T-helper 1 cell treated with Interleukin-12 subunit alpha and Interleukin-12 subunit beta and Interleukin-4 antibody, amounts not matched to agents 30 μg/mL and 1 μg/mL, for 36 hours (primary cell): ENCODE results near the gene OR51D1.
A peak's percentile ranks its signal among the peaks of the same experiment; 100 is the strongest.

Experiments used
- H3K27ac Mint-ChIP-seq: one replicate; pipeline ENCODE4 v1.8.0; 2021; ENCODE audit warnings: mild to moderate bottlenecking, mixed read lengths
- H3K27me3 Mint-ChIP-seq: one replicate; pipeline ENCODE4 v1.8.0; 2021; ENCODE audit warnings: low read depth, mixed read lengths
- H3K36me3 Mint-ChIP-seq: one replicate; pipeline ENCODE4 v1.8.0; 2021; ENCODE audit warnings: low read depth, mixed read lengths
- H3K4me1 Mint-ChIP-seq: one replicate; pipeline ENCODE4 v1.8.0; 2021; ENCODE audit warnings: low read depth, mixed read lengths
- H3K4me3 Mint-ChIP-seq: one replicate; pipeline ENCODE4 v1.8.0; 2021; ENCODE audit warnings: mild to moderate bottlenecking, moderate library complexity, mixed read lengths
- H3K9me3 Mint-ChIP-seq: one replicate; pipeline ENCODE4 v1.8.0; 2021; ENCODE audit warnings: mixed read lengths

OR51D1 gene

GRCh38 chr11:4636962-4637661, at the start of gene OR51D1:
Gene OR51D1 (plus strand): TSS chr11:4637477. CDS start chr11:4639791, 2,314 bp downstream.
- no peak within 1 kb of the TSS for H3K4me3 Mint-ChIP-seq
- H3K36me3 Mint-ChIP-seq: no peaks in the 10 kb centered on the region
- no peak within 1 kb of the TSS for H3K27ac Mint-ChIP-seq
- H3K4me1 Mint-ChIP-seq: no peaks in the 10 kb centered on the region
- no peaks in the 10 kb centered on the region for H3K9me3 Mint-ChIP-seq
- no peaks in the 10 kb centered on the region for H3K27me3 Mint-ChIP-seq

GRCh38 chr11:4589017-4589416, 48.3 kb upstream of the OR51D1 start:
- H3K4me3 Mint-ChIP-seq: no peak overlapping the region
- H3K36me3 Mint-ChIP-seq: no peaks in the 10 kb centered on the region
- peaks cover 9% of the 10 kb centered on the region for H3K27me3 Mint-ChIP-seq
- no peaks in the 10 kb centered on the region for H3K9me3 Mint-ChIP-seq
- H3K27ac Mint-ChIP-seq: no peak overlapping the region
- H3K4me1 Mint-ChIP-seq: no peaks in the 10 kb centered on the region

- Mint-ChIP-seq H3K4me1 (no peaks in the 10 kb centered on the region), H3K4me3 (no peak within 1 kb of the TSS), H3K9me3 (no peaks in the 10 kb centered on the region), H3K27me3 (peaks cover 5% of the 10 kb centered on the region), H3K36me3 (peaks cover 17% of the 10 kb centered on the region), H3K27ac (no peak within 1 kb of the TSS)
These were observed 43.5 kb upstream of the OR51D1 start, which contains the start of gene OR52I1 for GRCh38 chr11:4593739-4594138. Gene OR52I1 (plus strand): TSS chr11:4594039. CDS start chr11:4594039, 0 bp downstream.

- no peaks in the 10 kb centered on the region for H3K9me3 Mint-ChIP-seq
- H3K4me1 Mint-ChIP-seq: peaks cover 40% of the 10 kb centered on the region
- H3K27ac Mint-ChIP-seq: no peak overlapping the region
- H3K27me3 Mint-ChIP-seq: no peaks in the 10 kb centered on the region
- no peak overlapping the region for H3K4me3 Mint-ChIP-seq
- peaks cover 33% of the 10 kb centered on the region for H3K36me3 Mint-ChIP-seq
These were observed 32.2 kb upstream of the OR51D1 start for GRCh38 chr11:4605057-4605456.

GRCh38 chr11:4606231-4607015, 30.9 kb upstream of the OR51D1 start:
- no peaks in the 10 kb centered on the region for H3K9me3 Mint-ChIP-seq
- peaks cover 23% of the 10 kb centered on the region for H3K36me3 Mint-ChIP-seq
- H3K27ac Mint-ChIP-seq: no peak overlapping the region
- H3K4me3 Mint-ChIP-seq: peak overlapping the region; percentile 82
- no peaks in the 10 kb centered on the region for H3K27me3 Mint-ChIP-seq
- H3K4me1 Mint-ChIP-seq: peaks cover 46% of the 10 kb centered on the region

GRCh38 chr11:4607096-4607495, 30.2 kb upstream of the OR51D1 start:
- Mint-ChIP-seq H3K36me3 (peaks cover 19% of the 10 kb centered on the region), H3K27me3 (no peaks in the 10 kb centered on the region), H3K9me3 (no peaks in the 10 kb centered on the region), H3K4me1 (peaks cover 46% of the 10 kb centered on the region), H3K27ac (peak overlapping the region; percentile 65), H3K4me3 (peak overlapping the region; percentile 82)

GRCh38 chr11:4607781-4608666, 29.3 kb upstream of the OR51D1 start, which contains the start of gene TRIM68:
Gene TRIM68 (minus strand): TSS chr11:4608231. CDS start chr11:4605504, 2,727 bp downstream.
- peak within 1 kb of the TSS; percentile 82 for H3K4me3 Mint-ChIP-seq
- peaks cover 46% of the 10 kb centered on the region for H3K4me1 Mint-ChIP-seq
- H3K27me3 Mint-ChIP-seq: no peaks in the 10 kb centered on the region
- no peaks in the 10 kb centered on the region for H3K9me3 Mint-ChIP-seq
- peak within 1 kb of the TSS; percentile 65 for H3K27ac Mint-ChIP-seq
- H3K36me3 Mint-ChIP-seq: peaks cover 19% of the 10 kb centered on the region

- H3K27me3 Mint-ChIP-seq: peaks cover 10% of the 10 kb centered on the region
- peaks cover 3% of the 10 kb centered on the region for H3K36me3 Mint-ChIP-seq
- H3K4me3 Mint-ChIP-seq: peak overlapping the region; percentile 23
- no peaks in the 10 kb centered on the region for H3K9me3 Mint-ChIP-seq
- peak overlapping the region; percentile 32 for H3K27ac Mint-ChIP-seq
- peaks cover 41% of the 10 kb centered on the region for H3K4me1 Mint-ChIP-seq
These were observed 26.9 kb upstream of the OR51D1 start for GRCh38 chr11:4610258-4610935.

- Mint-ChIP-seq H3K9me3 (no peaks in the 10 kb centered on the region), H3K36me3 (peaks cover 1% of the 10 kb centered on the region), H3K4me3 (no peak overlapping the region), H3K27me3 (peaks cover 13% of the 10 kb centered on the region), H3K4me1 (peaks cover 30% of the 10 kb centered on the region), H3K27ac (no peak overlapping the region)
These were observed 25.3 kb upstream of the OR51D1 start for GRCh38 chr11:4611986-4612385.

- H3K27ac Mint-ChIP-seq: no peak overlapping the region
- H3K9me3 Mint-ChIP-seq: no peaks in the 10 kb centered on the region
- H3K27me3 Mint-ChIP-seq: peaks cover 14% of the 10 kb centered on the region
- no peaks in the 10 kb centered on the region for H3K36me3 Mint-ChIP-seq
- no peaks in the 10 kb centered on the region for H3K4me1 Mint-ChIP-seq
- no peak overlapping the region for H3K4me3 Mint-ChIP-seq
These were observed 21.3 kb upstream of the OR51D1 start for GRCh38 chr11:4615856-4616444.

- H3K27ac Mint-ChIP-seq: no peak overlapping the region
- no peaks in the 10 kb centered on the region for H3K4me1 Mint-ChIP-seq
- H3K36me3 Mint-ChIP-seq: no peaks in the 10 kb centered on the region
- no peak overlapping the region for H3K4me3 Mint-ChIP-seq
- H3K27me3 Mint-ChIP-seq: peaks cover 19% of the 10 kb centered on the region
- H3K9me3 Mint-ChIP-seq: no peaks in the 10 kb centered on the region
These were observed 17.8 kb upstream of the OR51D1 start for GRCh38 chr11:4619514-4619913.

GRCh38 chr11:4626207-4627099, 10.8 kb upstream of the OR51D1 start:
- Mint-ChIP-seq H3K27me3 (peaks cover 44% of the 10 kb centered on the region), H3K4me1 (no peaks in the 10 kb centered on the region), H3K9me3 (peaks cover 9% of the 10 kb centered on the region), H3K4me3 (no peak overlapping the region), H3K27ac (no peak overlapping the region), H3K36me3 (no peaks in the 10 kb centered on the region)

GRCh38 chr11:4636136-4636535, 1.1 kb upstream of the OR51D1 start:
- Mint-ChIP-seq H3K27ac (no peak overlapping the region), H3K9me3 (no peaks in the 10 kb centered on the region), H3K4me1 (no peaks in the 10 kb centered on the region), H3K27me3 (peaks cover 9% of the 10 kb centered on the region), H3K4me3 (no peak overlapping the region), H3K36me3 (no peaks in the 10 kb centered on the region)
